GM12878 (cell line): ENCODE measurements around the gene TIMP3. TPM values are rescaled to one million over a fixed set of nuclear protein-coding genes. Genes with fewer than 3 reads are reported as not detected.

Source experiments
- NR2C2 ChIP-seq: IDR thresholded peaks from 2 replicates; pipeline ENCODE4 v1.6.1; 2011; ENCODE audit warnings: borderline replicate concordance, low read depth; ENCODE audit not compliant: control insufficient read depth, insufficient read length
- SREBF1 ChIP-seq: IDR thresholded peaks from 2 replicates; pipeline ENCODE4 v1.6.1; 2012; ENCODE audit warnings: mild to moderate bottlenecking, low read length
- SREBF2 ChIP-seq: IDR thresholded peaks from 2 replicates; pipeline ENCODE4 v1.6.1; 2012; ENCODE audit warnings: mild to moderate bottlenecking, low read length
- TCF3 ChIP-seq: IDR thresholded peaks from 2 replicates; pipeline ENCODE4 v1.6.1; 2012; ENCODE audit warnings: low read depth, mild to moderate bottlenecking, low read length, borderline replicate concordance; ENCODE audit not compliant: insufficient read depth
- TCF7 ChIP-seq: IDR thresholded peaks from 2 replicates; pipeline ENCODE4 v1.6.1; 2014; ENCODE audit warnings: antibody characterized with exemption, borderline replicate concordance
- ZNF622 ChIP-seq: fragments of 450-650 bp; IDR thresholded peaks from 2 replicates; pipeline ENCODE4 v1.6.1; 2017; ENCODE audit warnings: mild to moderate bottlenecking, inconsistent platforms
- polyA plus RNA-seq, 11 experiments: library from polyadenylated mRNA; depleted of rRNA in 4 of 11; unstranded in 6 of 11; stranded (reverse) in 5 of 11; fragments of >200 nt; fragmentation: Nextera tagmentation in 4 of 11; fragmentation: Illumina TruSeq in 1 of 11; extraction: Ambion mirVana in 4 of 11; extraction: Trizol in 1 of 11; gene quantifications; 1 replicate in 1 of 11; 2 replicates in 10 of 11; pipeline versions ENCODE4 v1.2.1 to v1.2.3, GENCODE V29; 2011 to 2016; ENCODE audit warnings: inconsistent platforms in 2 of 11, missing spikeins in 2 of 11, low read depth in 1 of 11
- total RNA-seq, 4 experiments: library from RNA; depleted of rRNA in 3 of 4; stranded (reverse); fragments of >200 nt in 3 of 4; fragmentation: Illumina TruSeq in 1 of 4; extraction: Trizol in 1 of 4; gene quantifications; 2 replicates each; pipeline versions ENCODE4 v1.2.1 to v1.2.3, GENCODE V29; 2013 to 2021
- TF ChIP-seq, protein P1 (sequence below): fragments of 450-650 bp; formaldehyde crosslinking; IDR thresholded peaks from 2 replicates; pipeline ENCODE4 v1.5.0; 2022; ENCODE audit warnings: mild to moderate bottlenecking, missing genetic modification characterization
- TF ChIP-seq, protein P2 (sequence below): IDR thresholded peaks from 2 replicates; pipeline ENCODE4 v1.6.1; 2012; ENCODE audit warnings: low read depth, low read length, improper control_type of control experiment
- TF ChIP-seq, protein P3 (sequence below): IDR thresholded peaks from 2 replicates; pipeline ENCODE4 v1.6.1; 2011; ENCODE audit warnings: low read depth, low read length, improper control_type of control experiment, borderline replicate concordance
- TF ChIP-seq, protein P4 (sequence below): fragments of 450-650 bp; formaldehyde crosslinking; IDR thresholded peaks from 2 replicates; pipeline ENCODE4 v1.4.0; 2020; ENCODE audit warnings: mild to moderate bottlenecking, moderate library complexity
- TF ChIP-seq, protein P5 (sequence below): fragments of 450-650 bp; IDR thresholded peaks from 2 replicates; pipeline ENCODE4 v1.6.1; 2018; ENCODE audit warnings: mild to moderate bottlenecking, low read depth, moderate library complexity; ENCODE audit not compliant: partially characterized antibody
- TF ChIP-seq, protein P6 (sequence below): IDR thresholded peaks from 2 replicates; pipeline ENCODE4 v1.6.1; 2012; ENCODE audit warnings: improper control_type of control experiment, low read depth, low read length; ENCODE audit not compliant: insufficient replicate concordance

The TIMP3 gene
- total and polyA plus RNA-seq, 10 of the 15 experiments (the other 5 are each of a cell fraction or from before 2014, with no cell fraction given), result 0.01 to 0.74 (median 0.27) TPM; not detected in 5

DNA sequence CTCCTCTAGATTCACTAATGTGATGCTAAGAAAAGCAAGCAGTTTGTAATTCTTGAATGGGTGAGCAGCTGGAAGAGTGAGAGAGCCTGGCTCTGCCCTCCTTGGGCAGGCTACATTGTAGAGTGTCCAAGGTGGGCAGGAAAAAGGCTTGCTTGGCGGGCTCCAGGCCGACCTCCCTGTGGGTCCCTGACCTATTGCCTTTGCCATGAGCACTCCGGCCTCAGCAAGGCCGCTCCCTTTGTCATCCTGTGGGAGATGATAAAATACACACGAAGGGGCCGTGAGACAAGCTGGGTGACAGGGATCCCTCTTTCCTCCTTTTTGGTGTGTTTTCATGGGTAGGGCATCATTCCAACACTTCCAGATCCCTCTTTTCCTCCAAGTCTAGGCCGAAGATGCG is 41.8 kb downstream of the TIMP3 start (continued):
- TF ChIP-seq, protein P1, sequence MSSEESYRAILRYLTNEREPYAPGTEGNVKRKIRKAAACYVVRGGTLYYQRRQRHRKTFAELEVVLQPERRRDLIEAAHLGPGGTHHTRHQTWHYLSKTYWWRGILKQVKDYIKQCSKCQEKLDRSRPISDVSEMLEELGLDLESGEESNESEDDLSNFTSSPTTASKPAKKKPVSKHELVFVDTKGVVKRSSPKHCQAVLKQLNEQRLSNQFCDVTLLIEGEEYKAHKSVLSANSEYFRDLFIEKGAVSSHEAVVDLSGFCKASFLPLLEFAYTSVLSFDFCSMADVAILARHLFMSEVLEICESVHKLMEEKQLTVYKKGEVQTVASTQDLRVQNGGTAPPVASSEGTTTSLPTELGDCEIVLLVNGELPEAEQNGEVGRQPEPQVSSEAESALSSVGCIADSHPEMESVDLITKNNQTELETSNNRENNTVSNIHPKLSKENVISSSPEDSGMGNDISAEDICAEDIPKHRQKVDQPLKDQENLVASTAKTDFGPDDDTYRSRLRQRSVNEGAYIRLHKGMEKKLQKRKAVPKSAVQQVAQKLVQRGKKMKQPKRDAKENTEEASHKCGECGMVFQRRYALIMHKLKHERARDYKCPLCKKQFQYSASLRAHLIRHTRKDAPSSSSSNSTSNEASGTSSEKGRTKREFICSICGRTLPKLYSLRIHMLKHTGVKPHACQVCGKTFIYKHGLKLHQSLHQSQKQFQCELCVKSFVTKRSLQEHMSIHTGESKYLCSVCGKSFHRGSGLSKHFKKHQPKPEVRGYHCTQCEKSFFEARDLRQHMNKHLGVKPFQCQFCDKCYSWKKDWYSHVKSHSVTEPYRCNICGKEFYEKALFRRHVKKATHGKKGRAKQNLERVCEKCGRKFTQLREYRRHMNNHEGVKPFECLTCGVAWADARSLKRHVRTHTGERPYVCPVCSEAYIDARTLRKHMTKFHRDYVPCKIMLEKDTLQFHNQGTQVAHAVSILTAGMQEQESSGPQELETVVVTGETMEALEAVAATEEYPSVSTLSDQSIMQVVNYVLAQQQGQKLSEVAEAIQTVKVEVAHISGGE (CRISPR knock-in tag), result no peak
- TF ChIP-seq, protein P2, sequence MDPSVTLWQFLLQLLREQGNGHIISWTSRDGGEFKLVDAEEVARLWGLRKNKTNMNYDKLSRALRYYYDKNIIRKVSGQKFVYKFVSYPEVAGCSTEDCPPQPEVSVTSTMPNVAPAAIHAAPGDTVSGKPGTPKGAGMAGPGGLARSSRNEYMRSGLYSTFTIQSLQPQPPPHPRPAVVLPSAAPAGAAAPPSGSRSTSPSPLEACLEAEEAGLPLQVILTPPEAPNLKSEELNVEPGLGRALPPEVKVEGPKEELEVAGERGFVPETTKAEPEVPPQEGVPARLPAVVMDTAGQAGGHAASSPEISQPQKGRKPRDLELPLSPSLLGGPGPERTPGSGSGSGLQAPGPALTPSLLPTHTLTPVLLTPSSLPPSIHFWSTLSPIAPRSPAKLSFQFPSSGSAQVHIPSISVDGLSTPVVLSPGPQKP, result no peak
- TF ChIP-seq, protein P3, sequence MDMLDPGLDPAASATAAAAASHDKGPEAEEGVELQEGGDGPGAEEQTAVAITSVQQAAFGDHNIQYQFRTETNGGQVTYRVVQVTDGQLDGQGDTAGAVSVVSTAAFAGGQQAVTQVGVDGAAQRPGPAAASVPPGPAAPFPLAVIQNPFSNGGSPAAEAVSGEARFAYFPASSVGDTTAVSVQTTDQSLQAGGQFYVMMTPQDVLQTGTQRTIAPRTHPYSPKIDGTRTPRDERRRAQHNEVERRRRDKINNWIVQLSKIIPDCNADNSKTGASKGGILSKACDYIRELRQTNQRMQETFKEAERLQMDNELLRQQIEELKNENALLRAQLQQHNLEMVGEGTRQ, result no peak
- TF ChIP-seq TCF3 (no peak), SREBF2 (no peak), ZNF622 (no peak), SREBF1 (no peak), NR2C2 (no peak), TCF7 (no peak)
- TF ChIP-seq, protein P4, sequence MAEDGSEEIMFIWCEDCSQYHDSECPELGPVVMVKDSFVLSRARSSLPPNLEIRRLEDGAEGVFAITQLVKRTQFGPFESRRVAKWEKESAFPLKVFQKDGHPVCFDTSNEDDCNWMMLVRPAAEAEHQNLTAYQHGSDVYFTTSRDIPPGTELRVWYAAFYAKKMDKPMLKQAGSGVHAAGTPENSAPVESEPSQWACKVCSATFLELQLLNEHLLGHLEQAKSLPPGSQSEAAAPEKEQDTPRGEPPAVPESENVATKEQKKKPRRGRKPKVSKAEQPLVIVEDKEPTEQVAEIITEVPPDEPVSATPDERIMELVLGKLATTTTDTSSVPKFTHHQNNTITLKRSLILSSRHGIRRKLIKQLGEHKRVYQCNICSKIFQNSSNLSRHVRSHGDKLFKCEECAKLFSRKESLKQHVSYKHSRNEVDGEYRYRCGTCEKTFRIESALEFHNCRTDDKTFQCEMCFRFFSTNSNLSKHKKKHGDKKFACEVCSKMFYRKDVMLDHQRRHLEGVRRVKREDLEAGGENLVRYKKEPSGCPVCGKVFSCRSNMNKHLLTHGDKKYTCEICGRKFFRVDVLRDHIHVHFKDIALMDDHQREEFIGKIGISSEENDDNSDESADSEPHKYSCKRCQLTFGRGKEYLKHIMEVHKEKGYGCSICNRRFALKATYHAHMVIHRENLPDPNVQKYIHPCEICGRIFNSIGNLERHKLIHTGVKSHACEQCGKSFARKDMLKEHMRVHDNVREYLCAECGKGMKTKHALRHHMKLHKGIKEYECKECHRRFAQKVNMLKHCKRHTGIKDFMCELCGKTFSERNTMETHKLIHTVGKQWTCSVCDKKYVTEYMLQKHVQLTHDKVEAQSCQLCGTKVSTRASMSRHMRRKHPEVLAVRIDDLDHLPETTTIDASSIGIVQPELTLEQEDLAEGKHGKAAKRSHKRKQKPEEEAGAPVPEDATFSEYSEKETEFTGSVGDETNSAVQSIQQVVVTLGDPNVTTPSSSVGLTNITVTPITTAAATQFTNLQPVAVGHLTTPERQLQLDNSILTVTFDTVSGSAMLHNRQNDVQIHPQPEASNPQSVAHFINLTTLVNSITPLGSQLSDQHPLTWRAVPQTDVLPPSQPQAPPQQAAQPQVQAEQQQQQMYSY (CRISPR knock-in tag), result no peak
- TF ChIP-seq, protein P5, sequence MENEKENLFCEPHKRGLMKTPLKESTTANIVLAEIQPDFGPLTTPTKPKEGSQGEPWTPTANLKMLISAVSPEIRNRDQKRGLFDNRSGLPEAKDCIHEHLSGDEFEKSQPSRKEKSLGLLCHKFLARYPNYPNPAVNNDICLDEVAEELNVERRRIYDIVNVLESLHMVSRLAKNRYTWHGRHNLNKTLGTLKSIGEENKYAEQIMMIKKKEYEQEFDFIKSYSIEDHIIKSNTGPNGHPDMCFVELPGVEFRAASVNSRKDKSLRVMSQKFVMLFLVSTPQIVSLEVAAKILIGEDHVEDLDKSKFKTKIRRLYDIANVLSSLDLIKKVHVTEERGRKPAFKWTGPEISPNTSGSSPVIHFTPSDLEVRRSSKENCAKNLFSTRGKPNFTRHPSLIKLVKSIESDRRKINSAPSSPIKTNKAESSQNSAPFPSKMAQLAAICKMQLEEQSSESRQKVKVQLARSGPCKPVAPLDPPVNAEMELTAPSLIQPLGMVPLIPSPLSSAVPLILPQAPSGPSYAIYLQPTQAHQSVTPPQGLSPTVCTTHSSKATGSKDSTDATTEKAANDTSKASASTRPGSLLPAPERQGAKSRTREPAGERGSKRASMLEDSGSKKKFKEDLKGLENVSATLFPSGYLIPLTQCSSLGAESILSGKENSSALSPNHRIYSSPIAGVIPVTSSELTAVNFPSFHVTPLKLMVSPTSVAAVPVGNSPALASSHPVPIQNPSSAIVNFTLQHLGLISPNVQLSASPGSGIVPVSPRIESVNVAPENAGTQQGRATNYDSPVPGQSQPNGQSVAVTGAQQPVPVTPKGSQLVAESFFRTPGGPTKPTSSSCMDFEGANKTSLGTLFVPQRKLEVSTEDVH, result no peak
- TF ChIP-seq, protein P6, sequence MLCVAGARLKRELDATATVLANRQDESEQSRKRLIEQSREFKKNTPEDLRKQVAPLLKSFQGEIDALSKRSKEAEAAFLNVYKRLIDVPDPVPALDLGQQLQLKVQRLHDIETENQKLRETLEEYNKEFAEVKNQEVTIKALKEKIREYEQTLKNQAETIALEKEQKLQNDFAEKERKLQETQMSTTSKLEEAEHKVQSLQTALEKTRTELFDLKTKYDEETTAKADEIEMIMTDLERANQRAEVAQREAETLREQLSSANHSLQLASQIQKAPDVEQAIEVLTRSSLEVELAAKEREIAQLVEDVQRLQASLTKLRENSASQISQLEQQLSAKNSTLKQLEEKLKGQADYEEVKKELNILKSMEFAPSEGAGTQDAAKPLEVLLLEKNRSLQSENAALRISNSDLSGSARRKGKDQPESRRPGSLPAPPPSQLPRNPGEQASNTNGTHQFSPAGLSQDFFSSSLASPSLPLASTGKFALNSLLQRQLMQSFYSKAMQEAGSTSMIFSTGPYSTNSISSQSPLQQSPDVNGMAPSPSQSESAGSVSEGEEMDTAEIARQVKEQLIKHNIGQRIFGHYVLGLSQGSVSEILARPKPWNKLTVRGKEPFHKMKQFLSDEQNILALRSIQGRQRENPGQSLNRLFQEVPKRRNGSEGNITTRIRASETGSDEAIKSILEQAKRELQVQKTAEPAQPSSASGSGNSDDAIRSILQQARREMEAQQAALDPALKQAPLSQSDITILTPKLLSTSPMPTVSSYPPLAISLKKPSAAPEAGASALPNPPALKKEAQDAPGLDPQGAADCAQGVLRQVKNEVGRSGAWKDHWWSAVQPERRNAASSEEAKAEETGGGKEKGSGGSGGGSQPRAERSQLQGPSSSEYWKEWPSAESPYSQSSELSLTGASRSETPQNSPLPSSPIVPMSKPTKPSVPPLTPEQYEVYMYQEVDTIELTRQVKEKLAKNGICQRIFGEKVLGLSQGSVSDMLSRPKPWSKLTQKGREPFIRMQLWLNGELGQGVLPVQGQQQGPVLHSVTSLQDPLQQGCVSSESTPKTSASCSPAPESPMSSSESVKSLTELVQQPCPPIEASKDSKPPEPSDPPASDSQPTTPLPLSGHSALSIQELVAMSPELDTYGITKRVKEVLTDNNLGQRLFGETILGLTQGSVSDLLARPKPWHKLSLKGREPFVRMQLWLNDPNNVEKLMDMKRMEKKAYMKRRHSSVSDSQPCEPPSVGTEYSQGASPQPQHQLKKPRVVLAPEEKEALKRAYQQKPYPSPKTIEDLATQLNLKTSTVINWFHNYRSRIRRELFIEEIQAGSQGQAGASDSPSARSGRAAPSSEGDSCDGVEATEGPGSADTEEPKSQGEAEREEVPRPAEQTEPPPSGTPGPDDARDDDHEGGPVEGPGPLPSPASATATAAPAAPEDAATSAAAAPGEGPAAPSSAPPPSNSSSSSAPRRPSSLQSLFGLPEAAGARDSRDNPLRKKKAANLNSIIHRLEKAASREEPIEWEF, result no peak
